ENCODE measurements around the gene LHX4. TPM values are rescaled to one million over a fixed set of nuclear protein-coding genes. Genes with fewer than 3 reads are reported as not detected.

The LHX4 gene
- total RNA-seq, 1 donor from 2014 or later: 0.36 TPM

GRCh38 chr1:180253585-180254495, 23.8 kb downstream of the LHX4 start:
- Mint-ChIP-seq H3K4me3 (ENCODE audit: unreplicated experiment) (no peak overlapping the region), H3K4me1 (ENCODE audit: low read depth, unreplicated experiment) (peaks cover 26% of the 10 kb centered on the region), H3K27ac (ENCODE audit: unreplicated experiment) (no peak overlapping the region), H3K9me3 (ENCODE audit: unreplicated experiment) (peaks cover 2% of the 10 kb centered on the region), H3K36me3 (ENCODE audit: low read depth, unreplicated experiment) (no peaks in the 10 kb centered on the region), H3K27me3 (ENCODE audit: low read depth, unreplicated experiment) (peaks cover 29% of the 10 kb centered on the region)
- Histone ChIP-seq H3K4me2 (ENCODE audit: low read length) (no peak overlapping the region), H3K9me3 (ENCODE audit: insufficient read depth, low read depth, low read length) (no peaks in the 10 kb centered on the region), H3K36me3 (ENCODE audit: insufficient read depth, low read length) (no peaks in the 10 kb centered on the region), H3K27me3 (ENCODE audit: insufficient read depth, low read length) (no peaks in the 10 kb centered on the region), H3K9ac (ENCODE audit: low read length) (no peak overlapping the region), H2AFZ (ENCODE audit: low read depth, low read length) (no peak overlapping the region), H3K27ac (ENCODE audit: low read depth, low read length) (no peak overlapping the region), H3K4me1 (ENCODE audit: insufficient read depth, low read length) (peaks cover 2% of the 10 kb centered on the region), H3K4me3 (ENCODE audit: insufficient read depth, low read depth, low read length) (no peak overlapping the region), H3K79me2 (ENCODE audit: insufficient read depth, low read length) (no peaks in the 10 kb centered on the region), H4K20me1 (ENCODE audit: insufficient read depth, low read length) (no peaks in the 10 kb centered on the region)
- FAIRE-seq (no peak), DNase-seq (ENCODE audit: low read depth) (no peak)
- TF ChIP-seq CTCF (IDR thresholded peaks at IDR 0.05; ENCODE audit: insufficient read depth, low read depth, low read length) (no peak), EZH2 (IDR thresholded peaks at IDR 0.05; ENCODE audit: insufficient read depth, low read length) (no peak)

GRCh38 chr1:180254496-180254819, 24.4 kb downstream of the LHX4 start:
- no peak overlapping the region for H2AFZ ChIP-seq (ENCODE audit: low read depth, low read length)
- TF ChIP-seq EZH2 (IDR thresholded peaks at IDR 0.05; ENCODE audit: insufficient read depth, low read length): no peak
- no peak for TF ChIP-seq CTCF (IDR thresholded peaks at IDR 0.05; ENCODE audit: insufficient read depth, low read depth, low read length)
- Mint-ChIP-seq H3K27me3 (ENCODE audit: low read depth, unreplicated experiment) (peaks cover 33% of the 10 kb centered on the region), H3K9me3 (ENCODE audit: unreplicated experiment) (peaks cover 2% of the 10 kb centered on the region), H3K4me1 (ENCODE audit: low read depth, unreplicated experiment) (peaks cover 26% of the 10 kb centered on the region), H3K27ac (ENCODE audit: unreplicated experiment) (no peak overlapping the region), H3K36me3 (ENCODE audit: low read depth, unreplicated experiment) (no peaks in the 10 kb centered on the region), H3K4me3 (ENCODE audit: unreplicated experiment) (no peak overlapping the region)
- H3K27ac ChIP-seq (ENCODE audit: low read depth, low read length): no peak overlapping the region
- H3K4me1 ChIP-seq (ENCODE audit: insufficient read depth, low read length): peaks cover 2% of the 10 kb centered on the region
- H3K27me3 ChIP-seq (ENCODE audit: insufficient read depth, low read length): no peaks in the 10 kb centered on the region
- H3K4me2 ChIP-seq (ENCODE audit: low read length): no peak overlapping the region
- no peak for FAIRE-seq
- no peaks in the 10 kb centered on the region for H4K20me1 ChIP-seq (ENCODE audit: insufficient read depth, low read length)
- H3K9ac ChIP-seq (ENCODE audit: low read length): no peak overlapping the region
- H3K9me3 ChIP-seq (ENCODE audit: insufficient read depth, low read depth, low read length): no peaks in the 10 kb centered on the region
- H3K4me3 ChIP-seq (ENCODE audit: insufficient read depth, low read depth, low read length): no peak overlapping the region
- DNase-seq (ENCODE audit: low read depth): no peak
- H3K79me2 ChIP-seq (ENCODE audit: insufficient read depth, low read length): no peaks in the 10 kb centered on the region
- H3K36me3 ChIP-seq (ENCODE audit: insufficient read depth, low read length): no peaks in the 10 kb centered on the region

GRCh38 chr1:180254854-180255253, 24.8 kb downstream of the LHX4 start:
- Histone ChIP-seq H3K9me3 (ENCODE audit: insufficient read depth, low read depth, low read length) (no peaks in the 10 kb centered on the region), H3K79me2 (ENCODE audit: insufficient read depth, low read length) (no peaks in the 10 kb centered on the region), H3K4me3 (ENCODE audit: insufficient read depth, low read depth, low read length) (no peak overlapping the region), H3K27ac (ENCODE audit: low read depth, low read length) (no peak overlapping the region), H3K4me2 (ENCODE audit: low read length) (no peak overlapping the region), H2AFZ (ENCODE audit: low read depth, low read length) (no peak overlapping the region), H4K20me1 (ENCODE audit: insufficient read depth, low read length) (no peaks in the 10 kb centered on the region), H3K9ac (ENCODE audit: low read length) (no peak overlapping the region), H3K4me1 (ENCODE audit: insufficient read depth, low read length) (peaks cover 2% of the 10 kb centered on the region), H3K27me3 (ENCODE audit: insufficient read depth, low read length) (no peaks in the 10 kb centered on the region), H3K36me3 (ENCODE audit: insufficient read depth, low read length) (no peaks in the 10 kb centered on the region)
- no peak for FAIRE-seq
- Mint-ChIP-seq H3K36me3 (ENCODE audit: low read depth, unreplicated experiment) (no peaks in the 10 kb centered on the region), H3K27ac (ENCODE audit: unreplicated experiment) (no peak overlapping the region), H3K9me3 (ENCODE audit: unreplicated experiment) (no peaks in the 10 kb centered on the region), H3K27me3 (ENCODE audit: low read depth, unreplicated experiment) (peaks cover 36% of the 10 kb centered on the region), H3K4me1 (ENCODE audit: low read depth, unreplicated experiment) (peaks cover 22% of the 10 kb centered on the region), H3K4me3 (ENCODE audit: unreplicated experiment) (no peak overlapping the region)
- TF ChIP-seq CTCF (IDR thresholded peaks at IDR 0.05; ENCODE audit: insufficient read depth, low read depth, low read length) (no peak), EZH2 (IDR thresholded peaks at IDR 0.05; ENCODE audit: insufficient read depth, low read length) (no peak)
- DNase-seq (ENCODE audit: low read depth): no peak

All from astrocyte (in vitro differentiated cells and primary cell).